ENCODE results near the gene FANCC.

FANCC gene

GRCh38 chr9:95286151-95286550, 31.4 kb downstream of the FANCC start:
- peak; percentile 10 for DNase-seq (ENCODE audit: low read depth, low spot score)
- in situ Hi-C loops (cut with HindIII; ENCODE audit: low sequenced_read_pairs): no loop called here
- H3K4me3 ChIP-seq (ENCODE audit: low read depth, low read length): no peak overlapping the region
- TF ChIP-seq CTCF (IDR thresholded peaks at IDR 0.05; ENCODE audit: low read depth, low read length): no peak

GRCh38 chr9:95285307-95285706, 32.2 kb downstream of the FANCC start:
- H3K4me3 ChIP-seq (ENCODE audit: low read depth, low read length): no peak overlapping the region
- in situ Hi-C loops (cut with HindIII; ENCODE audit: low sequenced_read_pairs): no loop called here
- no peak for DNase-seq (ENCODE audit: low read depth, low spot score)
- TF ChIP-seq CTCF (IDR thresholded peaks at IDR 0.05; ENCODE audit: low read depth, low read length): no peak

GRCh38 chr9:95284162-95285080, 33.1 kb downstream of the FANCC start:
- H3K4me3 ChIP-seq (ENCODE audit: low read depth, low read length): no peak overlapping the region
- TF ChIP-seq CTCF (IDR thresholded peaks at IDR 0.05; ENCODE audit: low read depth, low read length): no peak
- DNase-seq (ENCODE audit: low read depth, low spot score): no peak
- in situ Hi-C loops (cut with HindIII; ENCODE audit: low sequenced_read_pairs): no loop called here

GRCh38 chr9:95283673-95284072, 33.8 kb downstream of the FANCC start:
- H3K4me3 ChIP-seq (ENCODE audit: low read depth, low read length): no peak overlapping the region
- no peak for DNase-seq (ENCODE audit: low read depth, low spot score)
- in situ Hi-C loops (cut with HindIII; ENCODE audit: low sequenced_read_pairs): no loop called here
- no peak for TF ChIP-seq CTCF (IDR thresholded peaks at IDR 0.05; ENCODE audit: low read depth, low read length)

- in situ Hi-C loops (cut with HindIII; ENCODE audit: low sequenced_read_pairs): no loop called here
- H3K4me3 ChIP-seq (ENCODE audit: low read depth, low read length): no peak overlapping the region
- no peak for DNase-seq (ENCODE audit: low read depth, low spot score)
- no peak for TF ChIP-seq CTCF (IDR thresholded peaks at IDR 0.05; ENCODE audit: low read depth, low read length)
These were observed 35.2 kb downstream of the FANCC start for GRCh38 chr9:95282332-95282731.

- DNase-seq (ENCODE audit: low read depth, low spot score): no peak
- H3K4me3 ChIP-seq (ENCODE audit: low read depth, low read length): no peak overlapping the region
- in situ Hi-C loops (cut with HindIII; ENCODE audit: low sequenced_read_pairs): no loop called here
- no peak for TF ChIP-seq CTCF (IDR thresholded peaks at IDR 0.05; ENCODE audit: low read depth, low read length)
These were observed 36.8 kb downstream of the FANCC start for GRCh38 chr9:95280745-95281144.

All from astrocyte of the spinal cord (primary cell).